GM15510 (cell line): Measurements from ENCODE around the gene MYL12A.
A peak's percentile ranks its signal among the peaks of the same experiment; 100 is the strongest.

ENCODE experiments used
- POLR2A ChIP-seq: IDR thresholded peaks from 3 replicates; pipeline ENCODE4 v1.6.1; 2011; ENCODE audit warnings: borderline replicate concordance; ENCODE audit not compliant: insufficient read length; ENCODE audit errors: extremely low read depth

Gene MYL12A

GRCh38 chr18:3248062-3248657, 559 bp downstream of the MYL12A start:
- TF ChIP-seq POLR2A, result no peak

- TF ChIP-seq POLR2A, result no peak
These were observed 1.2 kb downstream of the MYL12A start for GRCh38 chr18:3248658-3249359.

- TF ChIP-seq POLR2A, result peak; percentile 13
These were observed 2.9 kb downstream of the MYL12A start for GRCh38 chr18:3250237-3251107.

GRCh38 chr18:3251249-3251962, 3.8 kb downstream of the MYL12A start:
- TF ChIP-seq POLR2A, result no peak

GRCh38 chr18:3251963-3252277, 4.3 kb downstream of the MYL12A start:
- TF ChIP-seq POLR2A, result no peak

GRCh38 chr18:3252843-3253242, 5.2 kb downstream of the MYL12A start:
- TF ChIP-seq POLR2A, result no peak

- no peak for TF ChIP-seq POLR2A
These were observed 7.1 kb downstream of the MYL12A start for GRCh38 chr18:3254725-3255124.

GRCh38 chr18:3255611-3256165, 8.1 kb downstream of the MYL12A start:
- TF ChIP-seq POLR2A, result no peak

GRCh38 chr18:3256693-3257626, 9.4 kb downstream of the MYL12A start:
- no peak for TF ChIP-seq POLR2A

- TF ChIP-seq POLR2A, result no peak
These were observed 10.1 kb downstream of the MYL12A start for GRCh38 chr18:3257627-3258120.

- TF ChIP-seq POLR2A, result no peak
These were observed 13.4 kb downstream of the MYL12A start for GRCh38 chr18:3260995-3261372.

- peak; percentile 71 for TF ChIP-seq POLR2A
These were observed 14.0 kb downstream of the MYL12A start, which contains the start of gene MYL12B for GRCh38 chr18:3261373-3262233. TSS of gene MYL12B (plus strand) at chr18:3262133. CDS start at chr18:3272899, 10,766 bp downstream.
